CD4-positive, alpha-beta memory T cell (primary cell): ENCODE results near the gene PPP2R5E. TPM values are rescaled to one million over a fixed set of nuclear protein-coding genes. Genes with fewer than 3 reads are reported as not detected.

Experiments used
- CTCF ChIA-PET: fragments of 350-600 bp; sonication (Branson Sonifier 250); formaldehyde crosslinking; loops from one replicate; lab custom pipeline; 2021; ENCODE audit warnings: inconsistent platforms; ENCODE audit not compliant: partially characterized antibody; lab: Charles Lee
- POLR2A ChIA-PET: fragments of 350-600 bp; sonication (Branson Sonifier 250); formaldehyde crosslinking; loops from one replicate; lab custom pipeline; 2021; ENCODE audit not compliant: partially characterized antibody; lab: Charles Lee
- DNase-seq, 5 donors: peaks; one replicate each; pipeline versions ENCODE4 v3.0.0 to v3.0.0-alpha.2; 2020 to 2022; ENCODE audit warnings: mixed read lengths in 1 of 5
- H3K27ac ChIP-seq: one replicate; pipeline ENCODE4 v1.7.0; 2013; ENCODE audit warnings: low read depth, low read length
- H3K27me3 ChIP-seq: 2 replicates; pipeline ENCODE4 v1.7.0; 2013; ENCODE audit warnings: mild to moderate bottlenecking, low read length, moderate library complexity; ENCODE audit not compliant: insufficient read depth
- H3K36me3 ChIP-seq: 2 replicates; pipeline ENCODE4 v1.7.0; 2013; ENCODE audit warnings: mild to moderate bottlenecking, low read length, moderate library complexity; ENCODE audit not compliant: insufficient read depth
- H3K4me1 ChIP-seq: 2 replicates; pipeline ENCODE4 v1.7.0; 2013; ENCODE audit warnings: mild to moderate bottlenecking, low read length, moderate library complexity; ENCODE audit not compliant: insufficient read depth
- H3K4me3 ChIP-seq, 2 donors: one replicate each; pipeline ENCODE4 v1.7.0; 2013; ENCODE audit warnings: low read length in 2 of 2, mild to moderate bottlenecking in 1 of 2
- H3K9me3 ChIP-seq, 2 donors: one replicate each; pipeline ENCODE4 v1.7.0; 2013; ENCODE audit warnings: low read length in 2 of 2, control low read depth in 1 of 2; ENCODE audit not compliant: control insufficient read depth in 1 of 2
- H3K27ac Mint-ChIP-seq, 7 donors: one replicate each; pipeline ENCODE4 v1.8.0; 2020 to 2021; ENCODE audit warnings: mixed read lengths in 7 of 7, mild to moderate bottlenecking in 6 of 7, inconsistent platforms in 3 of 7, moderate library complexity in 3 of 7
- H3K27me3 Mint-ChIP-seq, 2 donors: one replicate each; pipeline ENCODE4 v1.8.0; 2020 to 2021; ENCODE audit warnings: mixed read lengths in 2 of 2
- H3K36me3 Mint-ChIP-seq, 2 donors: one replicate each; pipeline ENCODE4 v1.8.0; 2020 to 2021; ENCODE audit warnings: mixed read lengths in 2 of 2, inconsistent platforms in 1 of 2, mild to moderate bottlenecking in 1 of 2
- H3K4me1 Mint-ChIP-seq, 4 donors: one replicate each; pipeline ENCODE4 v1.8.0; 2020 to 2021; ENCODE audit warnings: mixed read lengths in 4 of 4, mild to moderate bottlenecking in 1 of 4
- H3K4me3 Mint-ChIP-seq, 8 donors: one replicate each; pipeline ENCODE4 v1.8.0; 2020 to 2021; ENCODE audit warnings: mixed read lengths in 8 of 8, mild to moderate bottlenecking in 7 of 8, moderate library complexity in 6 of 8, inconsistent platforms in 3 of 8
- H3K9me3 Mint-ChIP-seq, 8 donors: one replicate each; pipeline ENCODE4 v1.8.0; 2020 to 2021; ENCODE audit warnings: mixed read lengths in 8 of 8, mild to moderate bottlenecking in 5 of 8, inconsistent platforms in 3 of 8, moderate library complexity in 1 of 8
- intact Hi-C: fragments of 100-400 bp; cut with micrococcal nuclease; formaldehyde crosslinking; loops from one replicate; pipeline ENCODE4 v1.15.1; 2023
- polyA plus RNA-seq, 2 donors: library from polyadenylated mRNA; unstranded; fragments of 300-500 nt; fragmentation: Illumina TruSeq; gene quantifications; one replicate each; pipeline ENCODE4 v1.2.3, GENCODE V29; 2021
- total RNA-seq, 2 experiments: library from RNA; stranded (reverse); gene quantifications; one replicate each; pipeline ENCODE4 v1.2.3, GENCODE V29; 2021

Gene PPP2R5E
- total and polyA plus RNA-seq, 4 experiments from 2014 or later = 36.2 to 38.3 (median 37.1) TPM

DNA sequence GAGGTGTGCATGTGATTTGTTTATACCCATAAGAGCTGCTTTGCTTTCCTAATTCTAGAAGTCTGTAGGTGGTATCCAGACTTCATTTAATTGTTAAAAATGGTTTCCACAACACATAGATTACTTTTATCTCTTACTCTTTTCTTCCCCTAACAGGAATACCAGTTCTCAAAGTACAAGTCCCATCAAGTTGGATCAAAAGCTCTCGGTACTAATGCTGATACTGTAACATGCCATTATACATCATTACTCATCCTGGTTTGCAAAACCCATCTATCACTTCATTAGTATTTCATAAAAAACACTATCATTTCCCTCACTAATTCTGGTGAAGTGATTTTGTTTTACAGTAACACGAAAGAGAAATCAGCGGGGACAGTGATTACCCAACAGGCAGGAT, 94.3 kb downstream of the PPP2R5E start:
- no peaks in the 10 kb centered on the region for H3K9me3 ChIP-seq
- intact Hi-C loops = no loop called here
- Mint-ChIP-seq H3K27me3 (no peaks in the 10 kb centered on the region), H3K9me3 (no peaks in the 10 kb centered on the region), H3K4me3 (no peak overlapping the region), H3K27ac (no peak overlapping the region), H3K4me1 (peaks cover 15 to 38% (median 19%) of the 10 kb centered on the region in 4 donors), H3K36me3 (peaks cover 48 to 60% of the 10 kb centered on the region in 2 donors)
- no peak overlapping the region for H3K27ac ChIP-seq
- DNase-seq = no peak
- peaks cover 3% of the 10 kb centered on the region for H3K36me3 ChIP-seq
- H3K4me1 ChIP-seq = no peaks in the 10 kb centered on the region
- no peaks in the 10 kb centered on the region for H3K27me3 ChIP-seq
- ChIA-PET POLR2A (no interaction called here), CTCF (no interaction called here)
- no peak overlapping the region for H3K4me3 ChIP-seq

- H3K4me3 ChIP-seq = no peak overlapping the region
- DNase-seq = no peak
- Mint-ChIP-seq H3K27ac (no peak overlapping the region), H3K9me3 (no peaks in the 10 kb centered on the region), H3K4me3 (no peak overlapping the region), H3K36me3 (peaks cover 28 to 51% of the 10 kb centered on the region in 2 donors), H3K4me1 (peaks cover 29 to 40% (median 33%) of the 10 kb centered on the region in 4 donors), H3K27me3 (no peaks in the 10 kb centered on the region)
- no peaks in the 10 kb centered on the region for H3K27me3 ChIP-seq
- intact Hi-C loops = no loop called here
- ChIA-PET CTCF (no interaction called here), POLR2A (no interaction called here)
- no peak overlapping the region for H3K27ac ChIP-seq
- H3K9me3 ChIP-seq = no peaks in the 10 kb centered on the region
- H3K4me1 ChIP-seq = no peaks in the 10 kb centered on the region
- no peaks in the 10 kb centered on the region for H3K36me3 ChIP-seq
Measured at GRCh38 chr14:63444588-63444987, 98.6 kb downstream of the PPP2R5E start.

DNA sequence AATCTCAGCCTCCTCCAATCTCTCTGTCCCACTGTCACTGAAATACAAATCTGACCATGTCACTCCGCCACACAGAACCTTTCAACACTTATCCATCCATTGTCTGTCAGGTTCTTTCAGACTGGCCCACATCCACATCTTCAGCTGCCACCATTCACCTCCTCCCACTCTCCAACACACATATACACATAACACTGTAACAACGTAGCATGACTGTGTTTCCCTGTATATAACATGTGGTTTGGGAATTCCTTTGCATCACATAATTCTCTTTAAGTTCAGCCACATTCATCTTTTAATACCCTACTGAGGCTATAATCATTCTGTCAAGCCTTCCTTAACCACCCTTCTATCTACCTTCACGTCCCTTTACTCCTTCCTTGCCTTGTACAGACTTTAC, 99.2 kb downstream of the PPP2R5E start:
- H3K36me3 ChIP-seq = no peaks in the 10 kb centered on the region
- H3K27ac Mint-ChIP-seq = no peak overlapping the region
- H3K9me3 ChIP-seq = no peaks in the 10 kb centered on the region
- POLR2A ChIA-PET = no interaction called here
- no peaks in the 10 kb centered on the region for H3K27me3 ChIP-seq
- no peak overlapping the region for H3K27ac ChIP-seq
- intact Hi-C loops = no loop called here
- H3K4me1 Mint-ChIP-seq = peaks cover 30 to 41% (median 34%) of the 10 kb centered on the region in 4 donors
- H3K4me3 ChIP-seq = no peak overlapping the region
- H3K4me1 ChIP-seq = peaks cover 2% of the 10 kb centered on the region
- no peaks in the 10 kb centered on the region for H3K9me3 Mint-ChIP-seq
- H3K36me3 Mint-ChIP-seq = peaks cover 24 to 46% of the 10 kb centered on the region in 2 donors
- H3K27me3 Mint-ChIP-seq = no peaks in the 10 kb centered on the region
- CTCF ChIA-PET = no interaction called here
- peak overlapping the region in 1 of 8 donors; percentile 1 for H3K4me3 Mint-ChIP-seq
- DNase-seq = no peak

DNA sequence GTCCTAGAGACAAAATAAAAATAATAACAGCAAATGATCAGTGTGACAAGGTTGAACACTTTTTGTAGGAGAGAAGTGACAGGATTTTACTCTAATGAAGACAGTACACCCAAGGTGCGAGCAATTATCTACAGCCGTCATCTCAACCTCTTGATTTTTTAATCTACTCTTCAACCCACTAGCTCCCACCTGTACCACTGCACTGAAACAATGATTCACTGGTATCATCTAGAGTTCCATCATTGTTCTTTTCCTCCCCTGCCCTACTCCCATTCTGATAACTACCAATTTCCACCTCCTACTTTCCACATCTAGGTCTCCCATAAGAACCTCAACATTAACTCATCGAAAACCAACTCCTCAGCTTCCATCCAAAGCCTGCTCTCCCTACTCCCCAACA, 99.8 kb downstream of the PPP2R5E start:
- H3K36me3 ChIP-seq = no peaks in the 10 kb centered on the region
- intact Hi-C loops = no loop called here
- Mint-ChIP-seq H3K4me3 (no peak overlapping the region), H3K27me3 (no peaks in the 10 kb centered on the region), H3K9me3 (no peaks in the 10 kb centered on the region), H3K36me3 (peaks cover 22 to 43% of the 10 kb centered on the region in 2 donors), H3K27ac (peak overlapping the region in 2 of 7 donors; percentile 11 to 13), H3K4me1 (peaks cover 34 to 44% (median 37%) of the 10 kb centered on the region in 4 donors)
- H3K4me1 ChIP-seq = peaks cover 9% of the 10 kb centered on the region
- H3K9me3 ChIP-seq = no peaks in the 10 kb centered on the region
- H3K4me3 ChIP-seq = no peak overlapping the region
- no peaks in the 10 kb centered on the region for H3K27me3 ChIP-seq
- POLR2A ChIA-PET = no interaction called here
- no peak for DNase-seq
- no peak overlapping the region for H3K27ac ChIP-seq
- CTCF ChIA-PET = no interaction called here

DNA sequence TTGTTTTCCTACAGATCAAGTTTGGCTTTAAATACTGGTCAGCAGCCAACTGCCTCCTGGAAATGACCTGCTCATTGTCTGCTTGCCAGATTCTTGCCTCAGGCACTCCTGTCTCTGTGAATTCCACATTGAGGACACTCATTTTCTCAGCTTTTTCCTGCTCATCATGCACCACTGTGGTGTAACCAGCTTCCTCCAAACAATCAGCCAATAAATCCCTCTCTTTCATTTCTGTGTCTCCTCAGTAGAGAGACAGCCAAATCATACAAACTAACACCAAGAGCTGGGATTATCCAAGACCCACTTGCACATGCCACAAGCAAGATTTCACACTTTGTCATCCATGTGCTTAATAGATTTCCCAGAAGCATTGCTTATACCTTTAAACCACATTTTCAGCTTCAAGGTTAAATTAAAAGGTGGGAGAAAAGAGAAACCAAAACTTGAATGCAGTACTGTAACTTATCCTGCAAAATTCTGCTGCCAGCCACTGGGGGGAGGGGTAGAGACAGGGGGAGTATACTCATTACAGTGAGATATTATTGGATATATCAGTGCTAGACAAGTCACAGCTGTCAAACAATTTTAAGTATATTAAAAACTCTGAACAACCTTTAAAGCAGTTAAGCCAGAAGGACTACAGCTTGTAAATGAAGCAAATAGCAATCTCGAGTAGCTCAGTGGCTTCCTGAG, 105.0 kb downstream of the PPP2R5E start:
- no peak overlapping the region for H3K4me3 ChIP-seq
- peak overlapping the region; percentile 3 to 94 (median 62) for H3K27ac Mint-ChIP-seq
- H3K4me1 ChIP-seq = peaks cover 45% of the 10 kb centered on the region
- no peak overlapping the region for H3K27ac ChIP-seq
- intact Hi-C loops = no loop called here
- ChIA-PET CTCF (interaction anchor here (0.6 kb wide), 1 partner anchor 906 kb away, joined by 3 read pairs; no protein-coding TSS in a partner anchor), POLR2A (interaction anchor here (0.7 kb wide), 1 partner anchor 105 kb away, joined by 3 read pairs; the partner anchor contains the start of gene PPP2R5E)
- no peaks in the 10 kb centered on the region for H3K9me3 ChIP-seq
- no peaks in the 10 kb centered on the region for H3K27me3 Mint-ChIP-seq
- peaks cover 47 to 75% (median 56%) of the 10 kb centered on the region in 4 donors for H3K4me1 Mint-ChIP-seq
- peak overlapping the region in 7 of 8 donors; percentile 17 to 69 (median 61) for H3K4me3 Mint-ChIP-seq
- no peaks in the 10 kb centered on the region for H3K36me3 ChIP-seq
- peak in 4 of 5 donors; percentile 3 to 27 (median 6) for DNase-seq
- peaks cover 7 to 17% of the 10 kb centered on the region in 2 donors for H3K36me3 Mint-ChIP-seq
- H3K27me3 ChIP-seq = no peaks in the 10 kb centered on the region
- H3K9me3 Mint-ChIP-seq = no peaks in the 10 kb centered on the region

DNA sequence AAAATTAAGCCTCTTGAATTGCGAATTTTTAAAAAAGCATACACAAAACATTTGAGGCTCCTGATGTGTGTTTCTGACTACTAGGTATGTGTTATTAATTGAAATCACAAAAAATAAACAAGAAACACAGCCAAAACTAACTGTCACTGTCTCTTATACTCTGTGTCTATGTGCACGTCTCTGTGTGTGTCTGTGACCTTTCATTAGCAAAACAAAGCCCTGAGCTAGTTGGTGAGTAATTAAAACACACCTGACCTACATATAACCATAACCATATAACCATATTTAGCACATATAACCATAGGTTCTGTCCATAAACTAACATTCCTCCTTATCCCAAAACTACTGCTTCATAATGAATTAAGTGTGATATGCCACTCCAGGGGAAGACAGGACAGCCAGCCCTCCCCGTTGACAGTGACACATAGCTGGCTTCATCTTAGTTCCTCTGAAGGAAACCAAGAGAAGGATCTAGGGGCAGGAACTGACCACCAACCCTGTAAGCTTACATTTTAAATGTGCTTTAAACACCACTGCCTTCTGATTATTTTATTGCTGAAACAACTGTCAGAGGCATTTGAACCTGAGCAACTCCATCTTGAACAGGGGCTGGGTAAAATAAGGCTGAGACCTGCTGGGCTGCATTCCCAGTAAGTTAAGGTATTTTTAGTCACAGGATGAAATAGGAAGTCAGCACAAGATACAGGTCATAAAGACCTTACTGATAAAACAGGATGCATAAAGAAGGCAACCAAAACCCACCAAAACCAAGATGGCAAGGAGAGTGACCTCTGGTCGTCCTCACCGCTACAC, 106.7 kb downstream of the PPP2R5E start:
- Mint-ChIP-seq H3K4me1 (peaks cover 48 to 81% (median 63%) of the 10 kb centered on the region in 4 donors), H3K4me3 (peak overlapping the region in 3 of 8 donors; percentile 21 to 51 (median 44)), H3K27me3 (no peaks in the 10 kb centered on the region), H3K9me3 (no peaks in the 10 kb centered on the region), H3K36me3 (peaks cover 7 to 10% of the 10 kb centered on the region in 2 donors), H3K27ac (peak overlapping the region in 5 of 7 donors; percentile 22 to 71 (median 37))
- Histone ChIP-seq H3K27me3 (no peaks in the 10 kb centered on the region), H3K36me3 (no peaks in the 10 kb centered on the region), H3K27ac (no peak overlapping the region), H3K4me3 (no peak overlapping the region), H3K4me1 (peaks cover 45% of the 10 kb centered on the region), H3K9me3 (no peaks in the 10 kb centered on the region)
- ChIA-PET CTCF (no interaction called here), POLR2A (no interaction called here)
- DNase-seq = no peak
- intact Hi-C loops = no loop called here

DNA sequence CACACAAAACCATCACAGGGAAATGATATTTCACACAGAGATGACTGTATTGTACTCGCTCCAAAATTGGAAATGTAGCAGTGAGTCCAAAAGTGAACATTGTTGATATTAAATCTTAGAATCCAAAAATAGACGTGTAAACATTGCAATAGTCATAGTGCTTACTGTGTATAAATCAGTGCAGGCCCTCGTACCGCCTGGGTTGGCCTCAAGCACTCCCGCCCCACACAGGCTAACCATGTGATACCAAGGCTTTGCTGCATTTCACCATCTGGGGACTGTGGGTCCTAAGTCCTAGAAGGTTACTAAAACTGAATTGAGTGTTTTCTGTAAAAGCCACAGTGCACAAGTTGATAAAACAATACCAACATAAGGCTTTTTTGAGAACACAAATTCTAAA, 107.3 kb downstream of the PPP2R5E start:
- Mint-ChIP-seq H3K4me1 (peaks cover 47 to 77% (median 58%) of the 10 kb centered on the region in 4 donors), H3K4me3 (peak overlapping the region in 5 of 8 donors; percentile 9 to 77 (median 54)), H3K9me3 (no peaks in the 10 kb centered on the region), H3K27me3 (no peaks in the 10 kb centered on the region), H3K36me3 (peaks cover 3 to 5% of the 10 kb centered on the region in 2 donors), H3K27ac (peak overlapping the region in 3 of 7 donors; percentile 12 to 87 (median 23))
- no peak overlapping the region for H3K27ac ChIP-seq
- peaks cover 45% of the 10 kb centered on the region for H3K4me1 ChIP-seq
- DNase-seq = no peak
- no peaks in the 10 kb centered on the region for H3K9me3 ChIP-seq
- intact Hi-C loops = no loop called here
- no peaks in the 10 kb centered on the region for H3K27me3 ChIP-seq
- ChIA-PET CTCF (no interaction called here), POLR2A (no interaction called here)
- no peak overlapping the region for H3K4me3 ChIP-seq
- H3K36me3 ChIP-seq = no peaks in the 10 kb centered on the region
